ENCODE data around the gene GINS2. TPM values are rescaled to one million over a fixed set of nuclear protein-coding genes. Genes with fewer than 3 reads are reported as not detected.

The GINS2 gene
- total and polyA plus RNA-seq, 12 donors: 0.06 to 7.5 (median 1.5) TPM

DNA sequence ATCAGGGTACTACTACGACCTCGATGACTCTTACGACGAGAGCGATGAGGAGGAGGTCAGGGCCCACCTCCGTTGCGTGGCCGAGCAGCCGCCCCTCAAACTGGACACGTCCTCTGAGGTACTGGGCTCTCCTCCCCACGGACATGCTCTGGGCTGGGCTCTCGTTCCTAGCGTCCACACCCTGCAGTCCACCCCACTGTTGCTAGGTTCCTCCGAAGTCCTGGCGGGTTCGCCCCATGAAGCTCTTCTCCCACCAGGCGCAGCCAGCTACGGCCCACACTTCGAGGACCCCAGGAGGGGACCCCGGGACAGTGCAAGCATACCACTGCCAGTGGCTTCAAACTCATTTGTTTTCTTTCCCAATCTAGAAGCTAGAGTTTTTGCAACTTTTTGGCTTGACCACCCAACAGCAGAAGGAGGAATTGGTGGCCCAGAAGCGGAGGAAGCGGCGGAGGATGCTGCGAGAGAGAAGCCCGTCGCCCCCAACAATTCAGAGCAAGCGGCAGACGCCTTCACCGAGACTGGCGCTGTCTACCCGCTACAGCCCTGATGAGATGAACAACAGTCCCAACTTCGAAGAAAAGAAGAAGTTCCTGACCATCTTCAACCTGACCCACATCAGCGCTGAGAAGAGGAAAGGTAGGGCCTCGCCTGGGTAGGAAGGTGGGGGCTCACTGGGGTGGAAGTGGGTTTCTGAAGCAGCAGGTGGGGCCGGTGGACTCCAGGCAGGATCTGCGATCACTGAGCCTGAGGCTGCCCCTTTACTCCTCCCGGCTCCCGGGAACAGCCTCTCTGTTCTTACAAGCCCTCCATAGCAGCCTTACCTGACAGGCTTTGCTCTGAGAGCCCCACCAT lies 25.6 kb downstream of the GINS2 start:
- Histone ChIP-seq H3K27ac (peak overlapping the region in 2 of 5 donors; percentile 40 to 52), H3K4me3 (no peak overlapping the region), H3K9me3 (replicated peaks in 1 of 3) (no peaks in the 10 kb centered on the region), H3K27me3 (no peaks in the 10 kb centered on the region), H3K4me1 (replicated peaks in 1 of 2) (peaks cover 4 to 15% of the 10 kb centered on the region in 2 donors), H3K36me3 (replicated peaks in 1 of 2) (peaks cover 0 to 90% of the 10 kb centered on the region in 2 donors)
- 92 to 93% (median 93%) methylated on average over 36 to 38 of the region's 38 CpGs for WGBS, 4 donors
- DNase-seq: no peak
- intact Hi-C loops (cut with DNase I): loop anchor here in 1 of 2 donors (5.0 kb wide), 1 partner anchor 54 kb away; no protein-coding TSS in a partner anchor
- TF ChIP-seq CTCF (IDR thresholded peaks at IDR 0.05): no peak
- TF ChIP-seq POLR2A (IDR thresholded peaks at IDR 0.05): no peak

- peak in 1 of 7 donors; percentile 74 for DNase-seq
- H3K36me3 ChIP-seq (replicated peaks in 1 of 2): peaks cover 0 to 90% of the 10 kb centered on the region in 2 donors
- 85 to 98% (median 88%) methylated on average over 1 to 3 of the region's 3 CpGs for WGBS, 4 donors
- no peaks in the 10 kb centered on the region for H3K27me3 ChIP-seq
- no peak overlapping the region for H3K4me3 ChIP-seq
- no peaks in the 10 kb centered on the region for H3K9me3 ChIP-seq (replicated peaks in 1 of 3)
- intact Hi-C loops (cut with DNase I): loop anchor here in 1 of 2 donors (5.0 kb wide), 1 partner anchor 55 kb away; no protein-coding TSS in a partner anchor
- peak overlapping the region in 1 of 5 donors; percentile 47 for H3K27ac ChIP-seq
- TF ChIP-seq CTCF (IDR thresholded peaks at IDR 0.05) (no peak), POLR2A (IDR thresholded peaks at IDR 0.05) (no peak)
- peaks cover 4 to 15% of the 10 kb centered on the region in 2 donors for H3K4me1 ChIP-seq (replicated peaks in 1 of 2)
Measured at GRCh38 chr16:85662482-85662812, 26.3 kb downstream of the GINS2 start.

DNA sequence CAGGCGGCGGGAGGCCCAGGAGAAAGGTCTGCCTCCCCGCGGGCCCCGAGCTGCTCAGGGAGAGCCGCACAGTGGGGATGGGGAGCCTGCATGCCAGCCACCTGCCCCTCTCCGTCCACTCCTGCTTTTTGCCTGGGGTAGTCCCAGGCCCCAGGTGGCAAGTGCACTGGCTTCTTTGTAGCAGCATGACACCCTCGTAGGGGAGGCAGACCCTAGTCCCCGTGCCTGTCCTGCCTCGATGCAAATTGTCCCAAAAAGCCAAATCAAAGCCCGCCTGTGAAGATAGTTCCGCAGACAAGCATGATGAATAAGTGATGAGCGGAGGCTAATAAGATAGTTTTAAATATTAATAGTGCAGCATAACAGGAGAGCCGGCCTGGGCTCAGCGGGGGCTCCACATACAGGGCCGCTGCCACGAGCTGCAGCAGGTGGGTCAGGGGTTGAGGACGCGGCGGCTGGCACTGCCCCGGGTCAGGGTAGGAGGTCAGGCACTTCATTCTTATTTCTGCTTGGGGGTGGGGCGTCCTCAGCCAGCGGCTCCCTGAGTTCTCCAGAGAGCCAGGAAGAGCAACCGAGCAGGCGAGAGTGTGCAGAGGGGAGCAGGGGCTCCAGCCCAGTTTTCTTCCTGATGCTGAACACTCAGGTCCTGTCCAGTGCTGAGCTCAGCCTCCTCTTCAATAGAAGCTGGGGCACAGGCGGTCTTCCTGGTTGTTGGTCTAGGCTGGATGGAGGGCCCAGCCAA lies 26.8 kb downstream of the GINS2 start:
- Histone ChIP-seq H3K4me1 (replicated peaks in 1 of 2) (peaks cover 4 to 15% of the 10 kb centered on the region in 2 donors), H3K36me3 (replicated peaks in 1 of 2) (peaks cover 0 to 91% of the 10 kb centered on the region in 2 donors), H3K27me3 (no peaks in the 10 kb centered on the region), H3K27ac (peak overlapping the region in 1 of 5 donors; percentile 47), H3K4me3 (no peak overlapping the region), H3K9me3 (replicated peaks in 1 of 3) (no peaks in the 10 kb centered on the region)
- intact Hi-C loops (cut with DNase I): loop anchor here in 1 of 2 donors (5.0 kb wide), 1 partner anchor 55 kb away; no protein-coding TSS in a partner anchor
- WGBS, 4 donors: 89 to 94% (median 90%) methylated on average over 17 to 26 of the region's 26 CpGs
- DNase-seq: peak in 1 of 7 donors; percentile 18
- TF ChIP-seq CTCF (IDR thresholded peaks at IDR 0.05): no peak
- TF ChIP-seq POLR2A (IDR thresholded peaks at IDR 0.05): no peak

Data from adrenal gland (tissue), 12 donors.